SK-N-SH (cell line): ENCODE results near the gene MAP2. TPM values are rescaled to one million over a fixed set of nuclear protein-coding genes. Genes with fewer than 3 reads are reported as not detected.

Experiments used
- CTCF ChIA-PET: fragments of 300-600, 350-600 bp; formaldehyde crosslinking; extraction: SDS; loops from one replicate; lab custom pipeline; 2021; lab: Yijun Ruan, JAX
- POLR2A ChIA-PET: fragments of 350-600 bp; sonication (Branson Sonifier 250); formaldehyde crosslinking; extraction: SDS; loops from one replicate; lab custom pipeline; 2020; ENCODE audit warnings: antibody characterized with exemption, inconsistent platforms; lab: Yijun Ruan, JAX
- DNase-seq: peaks from one replicate; pipeline ENCODE4 v3.0.0; 2012
- H2AFZ ChIP-seq: fragments of 200-600 bp; sonication (generic); 2 replicates; pipeline ENCODE4 v1.8.1; 2016; ENCODE audit warnings: antibody characterized with exemption, mild to moderate bottlenecking, low read depth
- H3F3A ChIP-seq: fragments of 200-600 bp; sonication (generic); replicated peaks from 2 replicates; pipeline ENCODE3; 2016; ENCODE audit warnings: antibody characterized with exemption, mild to moderate bottlenecking; ENCODE audit not compliant: insufficient read depth
- H3K27ac ChIP-seq, 2 experiments: fragments of 200-500 bp in 1 of 2; fragments of 200-600 bp in 1 of 2; sonication (Bioruptor generic) in 1 of 2; sonication (generic), shearing (Covaris generic) in 1 of 2; 2 replicates each; pipeline versions ENCODE4 v1.5.1 to v1.6.1; 2014 to 2016; ENCODE audit warnings: low read depth in 2 of 2, inconsistent platforms in 1 of 2, low read length in 1 of 2, mild to moderate bottlenecking in 1 of 2, mixed read lengths in 1 of 2
- H3K27me3 ChIP-seq: fragments of 200-600 bp; sonication (generic), shearing (Covaris generic); 2 replicates; pipeline ENCODE4 v1.6.1; 2016; ENCODE audit warnings: mixed run types; ENCODE audit not compliant: insufficient read depth
- H3K36me3 ChIP-seq, 2 experiments: fragments of 200-500 bp in 1 of 2; fragments of 200-600 bp in 1 of 2; sonication (Bioruptor generic) in 1 of 2; sonication (generic) in 1 of 2; replicated peaks in 1 of 2; 2 replicates each; pipeline versions ENCODE3 to v1.5.1; 2014 to 2016; ENCODE audit warnings: low read length in 1 of 2, mild to moderate bottlenecking in 1 of 2; ENCODE audit not compliant: insufficient read depth in 2 of 2, control insufficient read depth in 1 of 2
- H3K4me1 ChIP-seq, 2 experiments: fragments of 200-500 bp in 1 of 2; fragments of 200-600 bp in 1 of 2; sonication (Bioruptor generic) in 1 of 2; sonication (generic), shearing (Covaris generic) in 1 of 2; 2 replicates each; pipeline versions ENCODE4 v1.5.1 to v1.6.1; 2014 to 2016; ENCODE audit warnings: low read depth in 1 of 2, low read length in 1 of 2, mixed run types in 1 of 2; ENCODE audit not compliant: insufficient read depth in 2 of 2, control insufficient read depth in 1 of 2
- H3K4me2 ChIP-seq: fragments of 200-600 bp; sonication (generic), shearing (Covaris generic); 2 replicates; pipeline ENCODE4 v1.6.1; 2017; ENCODE audit warnings: mixed run types
- H3K4me3 ChIP-seq, 2 experiments: fragments of 200-500 bp in 1 of 2; fragments of 200-600 bp in 1 of 2; sonication (Bioruptor generic) in 1 of 2; sonication (generic), shearing (Covaris generic) in 1 of 2; 2 replicates each; pipeline versions ENCODE4 v1.5.1 to v1.8.1; 2014 to 2016; ENCODE audit warnings: low read depth in 2 of 2, inconsistent platforms in 1 of 2, low read length in 1 of 2, mild to moderate bottlenecking in 1 of 2, mixed read lengths in 1 of 2, moderate library complexity in 1 of 2
- H3K79me2 ChIP-seq: fragments of 200-600 bp; sonication (generic); 2 replicates; pipeline ENCODE4 v1.8.1; 2017; ENCODE audit warnings: mild to moderate bottlenecking; ENCODE audit not compliant: insufficient read depth
- H3K9ac ChIP-seq: fragments of 200-600 bp; sonication (generic); 2 replicates; pipeline ENCODE4 v1.6.1; 2017; ENCODE audit warnings: mixed run types
- H3K9me2 ChIP-seq: fragments of 200-600 bp; sonication (generic); 2 replicates; pipeline ENCODE4 v1.6.1; 2017; ENCODE audit warnings: mixed run types
- H3K9me3 ChIP-seq: fragments of 200-600 bp; sonication (generic); 2 replicates; pipeline ENCODE4 v1.6.1; 2017; ENCODE audit warnings: mixed run types, mild to moderate bottlenecking, moderate library complexity
- H4K20me1 ChIP-seq: fragments of 200-600 bp; sonication (generic); 2 replicates; pipeline ENCODE4 v1.6.1; 2017; ENCODE audit warnings: mild to moderate bottlenecking, mixed run types; ENCODE audit not compliant: insufficient read depth
- CHD2 ChIP-seq: fragments of 150-350 bp; IDR thresholded peaks from 2 replicates; pipeline ENCODE4 v1.6.1; 2018; ENCODE audit warnings: low read length; ENCODE audit not compliant: partially characterized antibody
- ELF1 ChIP-seq: IDR thresholded peaks from 2 replicates; pipeline ENCODE4 v1.4.0; 2012
- EP300 ChIP-seq, 2 experiments: IDR thresholded peaks; 2 replicates each; pipeline versions ENCODE4 v1.4.0 to v1.6.1; 2012; ENCODE audit warnings: borderline replicate concordance in 1 of 2, low read depth in 1 of 2, low read length in 1 of 2
- EZH2phosphoT487 ChIP-seq: fragments of 200-600 bp; sonication (generic); IDR thresholded peaks from 2 replicates; pipeline ENCODE4 v1.6.1; 2017; ENCODE audit warnings: low read depth, mixed run types, mild to moderate bottlenecking, antibody characterized with exemption, moderate library complexity, borderline replicate concordance
- FOSL2 ChIP-seq: IDR thresholded peaks from 2 replicates; pipeline ENCODE4 v1.4.0; 2012; ENCODE audit warnings: low read depth, mild to moderate bottlenecking, moderate library complexity, borderline replicate concordance
- IRF3 ChIP-seq: fragments of 150-350 bp; IDR thresholded peaks from 2 replicates; pipeline ENCODE4 v1.6.1; 2016; ENCODE audit warnings: mild to moderate bottlenecking, low read depth, low read length
- MEF2A ChIP-seq: IDR thresholded peaks from 2 replicates; pipeline ENCODE4 v1.4.0; 2012; ENCODE audit warnings: low read depth, borderline replicate concordance
- NFIC ChIP-seq: IDR thresholded peaks from 2 replicates; pipeline ENCODE4 v1.4.0; 2012; ENCODE audit warnings: borderline replicate concordance
- NRF1 ChIP-seq: IDR thresholded peaks from 2 replicates; pipeline ENCODE4 v1.6.1; 2012; ENCODE audit warnings: low read depth, mild to moderate bottlenecking, low read length
- PBX3 ChIP-seq: IDR thresholded peaks from 2 replicates; pipeline ENCODE4; 2012
- POLR2AphosphoS5 ChIP-seq: IDR thresholded peaks from 2 replicates; pipeline ENCODE4 v1.6.1; 2012; ENCODE audit warnings: low read depth, low read length
- RAD21 ChIP-seq: IDR thresholded peaks from 2 replicates; pipeline ENCODE4 v1.6.1; 2012; ENCODE audit warnings: mild to moderate bottlenecking, low read length
- TCF12 ChIP-seq: IDR thresholded peaks from 2 replicates; pipeline ENCODE4 v1.4.0; 2012
- TEAD4 ChIP-seq: IDR thresholded peaks from 2 replicates; pipeline ENCODE4 v1.4.0; 2012; ENCODE audit warnings: mild to moderate bottlenecking, borderline replicate concordance; ENCODE audit not compliant: insufficient read depth
- USF1 ChIP-seq: IDR thresholded peaks from 2 replicates; pipeline ENCODE4 v1.4.0; 2012; ENCODE audit warnings: low read depth, borderline replicate concordance
- YY1 ChIP-seq: IDR thresholded peaks from 2 replicates; pipeline ENCODE4 v1.4.0; 2012; ENCODE audit warnings: low read depth, mild to moderate bottlenecking
- WGBS: methylation state at CpG from one replicate; pipeline ENCODE4 v1.1.6; 2017; ENCODE audit warnings: low lambda C conversion rate; 5-methylcytosine and 5-hydroxymethylcytosine counted together
- polyA plus RNA-seq, 3 experiments: library from polyadenylated mRNA; depleted of rRNA; stranded (reverse); fragments of >200 nt; gene quantifications; 2 replicates each; pipeline ENCODE4 v1.2.3, GENCODE V29; 2012
- TF ChIP-seq, protein P1 (sequence below): IDR thresholded peaks from 2 replicates; pipeline ENCODE4 v1.6.1; 2012; ENCODE audit warnings: mild to moderate bottlenecking, low read depth, low read length, moderate library complexity

MAP2 gene
- polyA plus RNA-seq, 1 of the 3 experiments (the other 2 are of a cell fraction): 7.8 TPM

GRCh38 chr2:209648714-209649113, 224.9 kb downstream of the MAP2 start:
- no peak overlapping the region for H2AFZ ChIP-seq
- TF ChIP-seq EP300 (IDR thresholded peaks at IDR 0.05; ENCODE audit: borderline replicate concordance in 1 of 2, low read depth in 1 of 2, low read length in 1 of 2): 0 out of 4 replicates have a peak, but pooled peaks of 1 of the 2 experiments have one; percentile 21
- peak; percentile 47; the same call in 1 of the 2 replicates for TF ChIP-seq NFIC
- TF ChIP-seq TEAD4: 0 out of 2 replicates have a peak, but pooled peaks have one; percentile 35
- TF ChIP-seq ELF1: no peak
- TF ChIP-seq TCF12: peak; percentile 45; the same call in 1 of the 2 replicates
- TF ChIP-seq PBX3: peak; percentile 41
- no peak for TF ChIP-seq FOSL2
- no peak for DNase-seq
- H3K79me2 ChIP-seq: no peaks in the 10 kb centered on the region
- H4K20me1 ChIP-seq: no peaks in the 10 kb centered on the region
- H3K4me3 ChIP-seq: no peak overlapping the region
- no peak overlapping the region for H3K9ac ChIP-seq
- CTCF ChIA-PET: interaction anchor here (1.0 kb wide), 1 partner anchor 9 kb away, joined by 3 read pairs; no protein-coding TSS in a partner anchor
- WGBS: 80% methylated on average over 3 of the region's 3 CpGs
- no peaks in the 10 kb centered on the region for H3K9me2 ChIP-seq
- POLR2A ChIA-PET: no interaction called here
- H3K4me1 ChIP-seq: no peaks in the 10 kb centered on the region; a peak in 1 of 4 replicates
- no peak overlapping the region for H3K27ac ChIP-seq
- no peak overlapping the region for H3K4me2 ChIP-seq
- H3K36me3 ChIP-seq: peaks cover 0 to 7% of the 10 kb centered on the region in 2 experiments
- H3K9me3 ChIP-seq: no peaks in the 10 kb centered on the region
- H3K27me3 ChIP-seq: no peaks in the 10 kb centered on the region
- H3F3A ChIP-seq: no peaks in the 10 kb centered on the region

GRCh38 chr2:209653134-209653533, 229.3 kb downstream of the MAP2 start:
- WGBS: 75% methylated on average over 6 of the region's 6 CpGs
- no peaks in the 10 kb centered on the region for H4K20me1 ChIP-seq
- POLR2A ChIA-PET: no interaction called here
- no peak overlapping the region for H3K4me2 ChIP-seq
- no peak overlapping the region for H3K27ac ChIP-seq
- no peaks in the 10 kb centered on the region for H3K9me2 ChIP-seq
- no peaks in the 10 kb centered on the region for H3K9me3 ChIP-seq
- CTCF ChIA-PET: no interaction called here
- TF ChIP-seq RAD21 (no peak), IRF3 (no peak), YY1 (no peak), POLR2AphosphoS5 (no peak), NRF1 (no peak), CHD2 (no peak), MEF2A (no peak), USF1 (no peak), EZH2phosphoT487 (no peak)
- TF ChIP-seq, protein P1, sequence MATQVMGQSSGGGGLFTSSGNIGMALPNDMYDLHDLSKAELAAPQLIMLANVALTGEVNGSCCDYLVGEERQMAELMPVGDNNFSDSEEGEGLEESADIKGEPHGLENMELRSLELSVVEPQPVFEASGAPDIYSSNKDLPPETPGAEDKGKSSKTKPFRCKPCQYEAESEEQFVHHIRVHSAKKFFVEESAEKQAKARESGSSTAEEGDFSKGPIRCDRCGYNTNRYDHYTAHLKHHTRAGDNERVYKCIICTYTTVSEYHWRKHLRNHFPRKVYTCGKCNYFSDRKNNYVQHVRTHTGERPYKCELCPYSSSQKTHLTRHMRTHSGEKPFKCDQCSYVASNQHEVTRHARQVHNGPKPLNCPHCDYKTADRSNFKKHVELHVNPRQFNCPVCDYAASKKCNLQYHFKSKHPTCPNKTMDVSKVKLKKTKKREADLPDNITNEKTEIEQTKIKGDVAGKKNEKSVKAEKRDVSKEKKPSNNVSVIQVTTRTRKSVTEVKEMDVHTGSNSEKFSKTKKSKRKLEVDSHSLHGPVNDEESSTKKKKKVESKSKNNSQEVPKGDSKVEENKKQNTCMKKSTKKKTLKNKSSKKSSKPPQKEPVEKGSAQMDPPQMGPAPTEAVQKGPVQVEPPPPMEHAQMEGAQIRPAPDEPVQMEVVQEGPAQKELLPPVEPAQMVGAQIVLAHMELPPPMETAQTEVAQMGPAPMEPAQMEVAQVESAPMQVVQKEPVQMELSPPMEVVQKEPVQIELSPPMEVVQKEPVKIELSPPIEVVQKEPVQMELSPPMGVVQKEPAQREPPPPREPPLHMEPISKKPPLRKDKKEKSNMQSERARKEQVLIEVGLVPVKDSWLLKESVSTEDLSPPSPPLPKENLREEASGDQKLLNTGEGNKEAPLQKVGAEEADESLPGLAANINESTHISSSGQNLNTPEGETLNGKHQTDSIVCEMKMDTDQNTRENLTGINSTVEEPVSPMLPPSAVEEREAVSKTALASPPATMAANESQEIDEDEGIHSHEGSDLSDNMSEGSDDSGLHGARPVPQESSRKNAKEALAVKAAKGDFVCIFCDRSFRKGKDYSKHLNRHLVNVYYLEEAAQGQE: no peak
- TF ChIP-seq, all 33 proteins: peak for 0
- DNase-seq: no peak
- no peaks in the 10 kb centered on the region for H3K79me2 ChIP-seq
- peaks cover 0 to 17% of the 10 kb centered on the region in 2 experiments for H3K36me3 ChIP-seq
- H2AFZ ChIP-seq: no peak overlapping the region
- no peaks in the 10 kb centered on the region; a peak in 1 of 4 replicates for H3K4me1 ChIP-seq
- H3K27me3 ChIP-seq: no peaks in the 10 kb centered on the region
- no peak overlapping the region for H3K4me3 ChIP-seq
- H3F3A ChIP-seq: no peaks in the 10 kb centered on the region
- H3K9ac ChIP-seq: no peak overlapping the region
